Fibroblast of lung (primary cell): ENCODE measurements around the gene TCF4. TPM values are rescaled to one million over a fixed set of nuclear protein-coding genes. Genes with fewer than 3 reads are reported as not detected.
A peak's percentile ranks its signal among the peaks of the same experiment; 100 is the strongest.

Experiments
- DNase-seq, 2 donors: peaks; one replicate each; pipeline versions ENCODE4 v3.0.0 to v3.0.0-alpha.2; 2010; ENCODE audit warnings: low read depth in 2 of 2
- H2AFZ ChIP-seq: 2 replicates; pipeline ENCODE4 v1.5.1; 2012; ENCODE audit warnings: low read length, control low read depth, inconsistent platforms
- H3K27ac ChIP-seq: 2 replicates; pipeline ENCODE4 v1.5.1; 2011; ENCODE audit warnings: low read length, control low read depth; ENCODE audit not compliant: insufficient read depth
- H3K27me3 ChIP-seq: 2 replicates; pipeline ENCODE4 v1.5.1; 2011; ENCODE audit warnings: mild to moderate bottlenecking, low read length; ENCODE audit not compliant: control insufficient read depth, insufficient read depth
- H3K36me3 ChIP-seq: 2 replicates; pipeline ENCODE4 v1.5.1; 2011; ENCODE audit warnings: low read length; ENCODE audit not compliant: control insufficient read depth, insufficient read depth
- H3K4me1 ChIP-seq: 2 replicates; pipeline ENCODE4 v1.5.1; 2011; ENCODE audit warnings: low read length; ENCODE audit not compliant: control insufficient read depth, insufficient read depth; ENCODE audit errors: extremely low read depth
- H3K4me2 ChIP-seq: 2 replicates; pipeline ENCODE4 v1.5.1; 2011; ENCODE audit warnings: low read length, control low read depth; ENCODE audit not compliant: insufficient read depth; ENCODE audit errors: extremely low read depth
- H3K4me3 ChIP-seq, 4 experiments: fragments of 200-600 bp in 1 of 4; sonication (generic) in 1 of 4; replicated peaks in 1 of 4; 2 replicates each; pipeline ENCODE4 v1.5.1; 2011 to 2016; ENCODE audit warnings: low read length in 4 of 4, low read depth in 3 of 4, mild to moderate bottlenecking in 3 of 4, control low read depth in 2 of 4, inconsistent platforms in 1 of 4, mixed read lengths in 1 of 4; ENCODE audit not compliant: insufficient read depth in 1 of 4; ENCODE audit errors: control extremely low read depth in 1 of 4
- H3K79me2 ChIP-seq: 2 replicates; pipeline ENCODE4 v1.5.1; 2012; ENCODE audit warnings: mild to moderate bottlenecking, low read length, inconsistent platforms; ENCODE audit not compliant: control insufficient read depth, insufficient read depth
- H3K9ac ChIP-seq: 2 replicates; pipeline ENCODE4 v1.5.1; 2011; ENCODE audit warnings: mild to moderate bottlenecking, low read length, control low read depth; ENCODE audit not compliant: insufficient read depth
- H3K9me3 ChIP-seq: 2 replicates; pipeline ENCODE4 v1.5.1; 2012; ENCODE audit warnings: low read depth, low read length; ENCODE audit not compliant: control insufficient read depth, insufficient read depth
- H4K20me1 ChIP-seq: 2 replicates; pipeline ENCODE4 v1.5.1; 2011; ENCODE audit warnings: low read length; ENCODE audit not compliant: control insufficient read depth, insufficient read depth; ENCODE audit errors: extremely low read depth
- CTCF ChIP-seq, 2 donors: IDR thresholded peaks in 1 of 2; conservative IDR thresholded peaks in 1 of 2; 1 replicate in 1 of 2; 2 replicates in 1 of 2; pipeline ENCODE4 v1.5.1; 2011 to 2012; ENCODE audit warnings: low read length in 2 of 2, control low read depth in 1 of 2, inconsistent platforms in 1 of 2, low read depth in 1 of 2, mild to moderate bottlenecking in 1 of 2
- EZH2 ChIP-seq: IDR thresholded peaks from 2 replicates; pipeline ENCODE4 v1.5.1; 2012; ENCODE audit warnings: low read length, control low read depth, mild to moderate bottlenecking; ENCODE audit errors: missing control alignments
- polyA plus RNA-seq, 2 donors: library from polyadenylated mRNA; depleted of rRNA in 1 of 2; stranded (reverse) in 1 of 2; unstranded in 1 of 2; fragments of >200 nt; gene quantifications; 2 replicates each; pipeline ENCODE4 v1.2.1, GENCODE V29; 2011 to 2012; ENCODE audit warnings: missing spikeins in 1 of 2
- total RNA-seq: library from RNA; depleted of rRNA; stranded (reverse); fragments of >200 nt; gene quantifications from 2 replicates; pipeline ENCODE4 v1.2.1, GENCODE V29; 2014

TCF4 gene
- total and polyA plus RNA-seq, 2 donors (not counting 1 experiment from before 2014, with no cell fraction given) = 48.9 to 57.6 TPM

- H4K20me1 ChIP-seq = no peaks in the 10 kb centered on the region
- H3K9me3 ChIP-seq = no peaks in the 10 kb centered on the region
- H3K4me2 ChIP-seq = no peak overlapping the region
- H3K27me3 ChIP-seq = no peaks in the 10 kb centered on the region
- H2AFZ ChIP-seq = no peak overlapping the region
- no peak for DNase-seq
- H3K4me1 ChIP-seq = no peaks in the 10 kb centered on the region
- H3K36me3 ChIP-seq = no peaks in the 10 kb centered on the region
- peaks cover 2% of the 10 kb centered on the region for H3K79me2 ChIP-seq
- TF ChIP-seq CTCF (conservative IDR thresholded peaks at IDR 0.05 in 1 of 2, IDR thresholded peaks at IDR 0.05 in 1 of 2; ENCODE audit: low read depth in 1 of 2, low read length in 2 of 2) (no peak), EZH2 (no peak)
- H3K4me3 ChIP-seq = no peak overlapping the region
- H3K27ac ChIP-seq = no peak overlapping the region
- H3K9ac ChIP-seq = no peak overlapping the region
These were observed 140.3 kb downstream of the TCF4 start for GRCh38 chr18:55447672-55448018.

GRCh38 chr18:55446996-55447671 is 140.9 kb downstream of the TCF4 start:
- H4K20me1 ChIP-seq = no peaks in the 10 kb centered on the region
- H3K79me2 ChIP-seq = peaks cover 2% of the 10 kb centered on the region
- no peak for DNase-seq

GRCh38 chr18:55444536-55444935 is 143.5 kb downstream of the TCF4 start:
- Histone ChIP-seq H3K9me3 (no peaks in the 10 kb centered on the region), H2AFZ (no peak overlapping the region), H3K79me2 (peaks cover 2% of the 10 kb centered on the region), H3K4me1 (no peaks in the 10 kb centered on the region), H3K9ac (no peak overlapping the region), H3K27me3 (no peaks in the 10 kb centered on the region), H3K4me2 (no peak overlapping the region), H3K27ac (no peak overlapping the region), H4K20me1 (no peaks in the 10 kb centered on the region), H3K4me3 (no peak overlapping the region), H3K36me3 (no peaks in the 10 kb centered on the region)
- peak in 1 of 2 donors; percentile 62 for DNase-seq
- TF ChIP-seq CTCF (conservative IDR thresholded peaks at IDR 0.05 in 1 of 2, IDR thresholded peaks at IDR 0.05 in 1 of 2; ENCODE audit: low read depth in 1 of 2, low read length in 2 of 2) (no peak), EZH2 (no peak)

More at GRCh38 chr18:55446996-55447671, 140.9 kb downstream of the TCF4 start:
- no peak overlapping the region for H3K9ac ChIP-seq
- H3K27ac ChIP-seq = no peak overlapping the region
- no peak for TF ChIP-seq EZH2
- no peak for TF ChIP-seq CTCF (conservative IDR thresholded peaks at IDR 0.05 in 1 of 2, IDR thresholded peaks at IDR 0.05 in 1 of 2; ENCODE audit: low read depth in 1 of 2, low read length in 2 of 2)
- no peaks in the 10 kb centered on the region for H3K27me3 ChIP-seq
- no peaks in the 10 kb centered on the region for H3K9me3 ChIP-seq
- H3K4me1 ChIP-seq = no peaks in the 10 kb centered on the region
- H3K36me3 ChIP-seq = no peaks in the 10 kb centered on the region
- H3K4me2 ChIP-seq = no peak overlapping the region
- no peak overlapping the region for H3K4me3 ChIP-seq
- no peak overlapping the region for H2AFZ ChIP-seq
